WTC11 (cell line): Measurements from ENCODE around the gene NLGN4X. TPM values are rescaled to one million over a fixed set of nuclear protein-coding genes. Genes with fewer than 3 reads are reported as not detected.

Experiments
- ATAC-seq: fragments of 200-7000 bp; cut with Tn5 transposase; 2 replicates; pipeline ENCODE4 v1.10.0; 2021; ENCODE audit warnings: mild to moderate bottlenecking, moderate library complexity
- CTCF ChIA-PET: fragments of 300-600 bp; sonication (Branson Sonifier 250); formaldehyde crosslinking; loops from one replicate; lab custom pipeline; 2021; ENCODE audit warnings: antibody characterized with exemption; lab: Charles Lee
- POLR2A ChIA-PET: fragments of 350-600 bp; sonication (Branson Sonifier 250); formaldehyde crosslinking; loops from one replicate; lab custom pipeline; 2021; ENCODE audit warnings: antibody characterized with exemption; lab: Charles Lee
- DNase-seq: peaks from one replicate; pipeline ENCODE4 v3.0.0; 2021; ENCODE audit warnings: low spot score
- H3K27ac Mint-ChIP-seq: 2 replicates; pipeline ENCODE4 v1.8.0; 2021; ENCODE audit warnings: mixed read lengths
- H3K27me3 Mint-ChIP-seq: 2 replicates; pipeline ENCODE4 v1.8.0; 2021; ENCODE audit warnings: low read depth, mild to moderate bottlenecking, moderate library complexity, mixed read lengths
- H3K36me3 Mint-ChIP-seq: 2 replicates; pipeline ENCODE4 v1.8.0; 2021; ENCODE audit warnings: mixed read lengths
- H3K4me1 Mint-ChIP-seq: 2 replicates; pipeline ENCODE4 v1.8.0; 2022; ENCODE audit warnings: mixed read lengths
- H3K4me3 Mint-ChIP-seq: 2 replicates; pipeline ENCODE4 v1.8.0; 2021; ENCODE audit warnings: mild to moderate bottlenecking, moderate library complexity, mixed read lengths
- H3K9me3 Mint-ChIP-seq: 2 replicates; pipeline ENCODE4 v1.8.0; 2021; ENCODE audit warnings: mixed read lengths
- ATF1 ChIP-seq: sonication (generic); formaldehyde crosslinking; IDR thresholded peaks from 2 replicates; pipeline ENCODE4 v1.8.1; 2023; ENCODE audit warnings: mild to moderate bottlenecking, moderate library complexity, missing genetic modification reagents
- ETV6 ChIP-seq: sonication (generic); formaldehyde crosslinking; IDR thresholded peaks from 2 replicates; pipeline ENCODE4 v1.8.1; 2022; ENCODE audit warnings: mild to moderate bottlenecking, missing genetic modification reagents
- FOXJ3 ChIP-seq: sonication (generic); formaldehyde crosslinking; IDR thresholded peaks from 2 replicates; pipeline ENCODE4 v1.9.0; 2021; ENCODE audit warnings: missing genetic modification reagents, mild to moderate bottlenecking, borderline replicate concordance
- GTF2I ChIP-seq: fragments of 250-450 bp; sonication (Bioruptor Pico); conservative IDR thresholded peaks from 2 replicates; pipeline ENCODE4 v1.4.0; 2021; ENCODE audit warnings: mild to moderate bottlenecking
- ZBTB21 ChIP-seq: sonication (generic); formaldehyde crosslinking; IDR thresholded peaks from 2 replicates; pipeline ENCODE4 v1.8.1; 2023; ENCODE audit warnings: mild to moderate bottlenecking, missing genetic modification reagents, borderline replicate concordance
- ZNF219 ChIP-seq: sonication (generic); formaldehyde crosslinking; IDR thresholded peaks from 2 replicates; pipeline ENCODE4 v1.8.0; 2023; ENCODE audit warnings: missing genetic modification reagents, mild to moderate bottlenecking, borderline replicate concordance
- ZNF232 ChIP-seq: sonication (generic); formaldehyde crosslinking; IDR thresholded peaks from 2 replicates; pipeline ENCODE4 v1.8.0; 2022; ENCODE audit warnings: mild to moderate bottlenecking, missing genetic modification reagents
- ZNF263 ChIP-seq: sonication (generic); formaldehyde crosslinking; IDR thresholded peaks from 2 replicates; pipeline ENCODE4 v1.8.1; 2022; ENCODE audit warnings: low read depth, mild to moderate bottlenecking, moderate library complexity, missing genetic modification reagents
- total RNA-seq: library from RNA; stranded (reverse); gene quantifications from 3 replicates; pipeline ENCODE4 v1.2.3, GENCODE V29; 2021
- TF ChIP-seq, protein P1 (sequence below): fragments of 250-450 bp; sonication (Bioruptor Pico); IDR thresholded peaks from 2 replicates; pipeline ENCODE4 v1.9.0; 2021; ENCODE audit warnings: mild to moderate bottlenecking, borderline replicate concordance
- TF ChIP-seq, protein P2 (sequence below): sonication (generic); formaldehyde crosslinking; IDR thresholded peaks from 2 replicates; pipeline ENCODE4 v1.8.0; 2023; ENCODE audit warnings: missing genetic modification reagents, mild to moderate bottlenecking, borderline replicate concordance
- TF ChIP-seq, protein P3 (sequence below): sonication (generic); formaldehyde crosslinking; IDR thresholded peaks from 2 replicates; pipeline ENCODE4 v1.8.1; 2023; ENCODE audit warnings: mild to moderate bottlenecking, missing genetic modification reagents, borderline replicate concordance
- TF ChIP-seq, protein P4 (sequence below): sonication (generic); formaldehyde crosslinking; IDR thresholded peaks from 2 replicates; pipeline ENCODE4 v1.8.0; 2023; ENCODE audit warnings: missing genetic modification reagents
- TF ChIP-seq, protein P5 (sequence below): fragments of 250-450 bp; sonication (Bioruptor Pico); IDR thresholded peaks from 2 replicates; pipeline ENCODE4 v1.9.0; 2021; ENCODE audit warnings: moderate library complexity, mild to moderate bottlenecking, inconsistent platforms, borderline replicate concordance

The NLGN4X gene
- total RNA-seq, 1 experiment from 2014 or later: 53.8 TPM

DNA sequence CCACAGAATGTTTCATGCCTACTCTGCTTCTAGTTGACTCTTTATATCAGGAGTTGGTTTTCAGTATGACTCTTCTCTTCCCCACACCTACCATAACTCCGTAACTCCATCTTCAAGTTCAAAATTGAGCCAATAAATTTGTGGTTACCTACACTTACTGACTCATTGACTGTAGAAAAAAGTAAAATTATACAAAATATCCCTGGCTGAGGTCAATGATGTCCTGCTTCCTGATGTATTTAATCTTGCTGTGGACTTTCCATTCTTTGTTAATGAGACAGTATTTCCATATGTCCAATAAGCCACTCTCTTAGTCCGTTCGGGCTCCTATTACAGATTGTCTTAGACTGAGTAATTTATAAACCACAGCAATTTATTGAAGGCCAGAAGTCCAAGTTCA is 9.9 kb upstream of the NLGN4X start:
- no peak for DNase-seq
- Mint-ChIP-seq H3K9me3 (peaks cover 5% of the 10 kb centered on the region), H3K27me3 (no peaks in the 10 kb centered on the region)
- TF ChIP-seq, protein P1, sequence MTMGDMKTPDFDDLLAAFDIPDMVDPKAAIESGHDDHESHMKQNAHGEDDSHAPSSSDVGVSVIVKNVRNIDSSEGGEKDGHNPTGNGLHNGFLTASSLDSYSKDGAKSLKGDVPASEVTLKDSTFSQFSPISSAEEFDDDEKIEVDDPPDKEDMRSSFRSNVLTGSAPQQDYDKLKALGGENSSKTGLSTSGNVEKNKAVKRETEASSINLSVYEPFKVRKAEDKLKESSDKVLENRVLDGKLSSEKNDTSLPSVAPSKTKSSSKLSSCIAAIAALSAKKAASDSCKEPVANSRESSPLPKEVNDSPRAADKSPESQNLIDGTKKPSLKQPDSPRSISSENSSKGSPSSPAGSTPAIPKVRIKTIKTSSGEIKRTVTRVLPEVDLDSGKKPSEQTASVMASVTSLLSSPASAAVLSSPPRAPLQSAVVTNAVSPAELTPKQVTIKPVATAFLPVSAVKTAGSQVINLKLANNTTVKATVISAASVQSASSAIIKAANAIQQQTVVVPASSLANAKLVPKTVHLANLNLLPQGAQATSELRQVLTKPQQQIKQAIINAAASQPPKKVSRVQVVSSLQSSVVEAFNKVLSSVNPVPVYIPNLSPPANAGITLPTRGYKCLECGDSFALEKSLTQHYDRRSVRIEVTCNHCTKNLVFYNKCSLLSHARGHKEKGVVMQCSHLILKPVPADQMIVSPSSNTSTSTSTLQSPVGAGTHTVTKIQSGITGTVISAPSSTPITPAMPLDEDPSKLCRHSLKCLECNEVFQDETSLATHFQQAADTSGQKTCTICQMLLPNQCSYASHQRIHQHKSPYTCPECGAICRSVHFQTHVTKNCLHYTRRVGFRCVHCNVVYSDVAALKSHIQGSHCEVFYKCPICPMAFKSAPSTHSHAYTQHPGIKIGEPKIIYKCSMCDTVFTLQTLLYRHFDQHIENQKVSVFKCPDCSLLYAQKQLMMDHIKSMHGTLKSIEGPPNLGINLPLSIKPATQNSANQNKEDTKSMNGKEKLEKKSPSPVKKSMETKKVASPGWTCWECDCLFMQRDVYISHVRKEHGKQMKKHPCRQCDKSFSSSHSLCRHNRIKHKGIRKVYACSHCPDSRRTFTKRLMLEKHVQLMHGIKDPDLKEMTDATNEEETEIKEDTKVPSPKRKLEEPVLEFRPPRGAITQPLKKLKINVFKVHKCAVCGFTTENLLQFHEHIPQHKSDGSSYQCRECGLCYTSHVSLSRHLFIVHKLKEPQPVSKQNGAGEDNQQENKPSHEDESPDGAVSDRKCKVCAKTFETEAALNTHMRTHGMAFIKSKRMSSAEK (CRISPR knock-in tag): no peak
- no peak for TF ChIP-seq GTF2I (CRISPR knock-in tag)
- TF ChIP-seq ETV6: no peak
- no peak for TF ChIP-seq ATF1 (CRISPR knock-in tag)
- no peak for TF ChIP-seq FOXJ3
- TF ChIP-seq ZBTB21 (CRISPR knock-in tag): no peak
- TF ChIP-seq ZNF219: no peak
- TF ChIP-seq, protein P2, sequence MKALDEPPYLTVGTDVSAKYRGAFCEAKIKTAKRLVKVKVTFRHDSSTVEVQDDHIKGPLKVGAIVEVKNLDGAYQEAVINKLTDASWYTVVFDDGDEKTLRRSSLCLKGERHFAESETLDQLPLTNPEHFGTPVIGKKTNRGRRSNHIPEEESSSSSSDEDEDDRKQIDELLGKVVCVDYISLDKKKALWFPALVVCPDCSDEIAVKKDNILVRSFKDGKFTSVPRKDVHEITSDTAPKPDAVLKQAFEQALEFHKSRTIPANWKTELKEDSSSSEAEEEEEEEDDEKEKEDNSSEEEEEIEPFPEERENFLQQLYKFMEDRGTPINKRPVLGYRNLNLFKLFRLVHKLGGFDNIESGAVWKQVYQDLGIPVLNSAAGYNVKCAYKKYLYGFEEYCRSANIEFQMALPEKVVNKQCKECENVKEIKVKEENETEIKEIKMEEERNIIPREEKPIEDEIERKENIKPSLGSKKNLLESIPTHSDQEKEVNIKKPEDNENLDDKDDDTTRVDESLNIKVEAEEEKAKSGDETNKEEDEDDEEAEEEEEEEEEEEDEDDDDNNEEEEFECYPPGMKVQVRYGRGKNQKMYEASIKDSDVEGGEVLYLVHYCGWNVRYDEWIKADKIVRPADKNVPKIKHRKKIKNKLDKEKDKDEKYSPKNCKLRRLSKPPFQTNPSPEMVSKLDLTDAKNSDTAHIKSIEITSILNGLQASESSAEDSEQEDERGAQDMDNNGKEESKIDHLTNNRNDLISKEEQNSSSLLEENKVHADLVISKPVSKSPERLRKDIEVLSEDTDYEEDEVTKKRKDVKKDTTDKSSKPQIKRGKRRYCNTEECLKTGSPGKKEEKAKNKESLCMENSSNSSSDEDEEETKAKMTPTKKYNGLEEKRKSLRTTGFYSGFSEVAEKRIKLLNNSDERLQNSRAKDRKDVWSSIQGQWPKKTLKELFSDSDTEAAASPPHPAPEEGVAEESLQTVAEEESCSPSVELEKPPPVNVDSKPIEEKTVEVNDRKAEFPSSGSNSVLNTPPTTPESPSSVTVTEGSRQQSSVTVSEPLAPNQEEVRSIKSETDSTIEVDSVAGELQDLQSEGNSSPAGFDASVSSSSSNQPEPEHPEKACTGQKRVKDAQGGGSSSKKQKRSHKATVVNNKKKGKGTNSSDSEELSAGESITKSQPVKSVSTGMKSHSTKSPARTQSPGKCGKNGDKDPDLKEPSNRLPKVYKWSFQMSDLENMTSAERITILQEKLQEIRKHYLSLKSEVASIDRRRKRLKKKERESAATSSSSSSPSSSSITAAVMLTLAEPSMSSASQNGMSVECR (CRISPR knock-in tag): no peak
- TF ChIP-seq, protein P3, sequence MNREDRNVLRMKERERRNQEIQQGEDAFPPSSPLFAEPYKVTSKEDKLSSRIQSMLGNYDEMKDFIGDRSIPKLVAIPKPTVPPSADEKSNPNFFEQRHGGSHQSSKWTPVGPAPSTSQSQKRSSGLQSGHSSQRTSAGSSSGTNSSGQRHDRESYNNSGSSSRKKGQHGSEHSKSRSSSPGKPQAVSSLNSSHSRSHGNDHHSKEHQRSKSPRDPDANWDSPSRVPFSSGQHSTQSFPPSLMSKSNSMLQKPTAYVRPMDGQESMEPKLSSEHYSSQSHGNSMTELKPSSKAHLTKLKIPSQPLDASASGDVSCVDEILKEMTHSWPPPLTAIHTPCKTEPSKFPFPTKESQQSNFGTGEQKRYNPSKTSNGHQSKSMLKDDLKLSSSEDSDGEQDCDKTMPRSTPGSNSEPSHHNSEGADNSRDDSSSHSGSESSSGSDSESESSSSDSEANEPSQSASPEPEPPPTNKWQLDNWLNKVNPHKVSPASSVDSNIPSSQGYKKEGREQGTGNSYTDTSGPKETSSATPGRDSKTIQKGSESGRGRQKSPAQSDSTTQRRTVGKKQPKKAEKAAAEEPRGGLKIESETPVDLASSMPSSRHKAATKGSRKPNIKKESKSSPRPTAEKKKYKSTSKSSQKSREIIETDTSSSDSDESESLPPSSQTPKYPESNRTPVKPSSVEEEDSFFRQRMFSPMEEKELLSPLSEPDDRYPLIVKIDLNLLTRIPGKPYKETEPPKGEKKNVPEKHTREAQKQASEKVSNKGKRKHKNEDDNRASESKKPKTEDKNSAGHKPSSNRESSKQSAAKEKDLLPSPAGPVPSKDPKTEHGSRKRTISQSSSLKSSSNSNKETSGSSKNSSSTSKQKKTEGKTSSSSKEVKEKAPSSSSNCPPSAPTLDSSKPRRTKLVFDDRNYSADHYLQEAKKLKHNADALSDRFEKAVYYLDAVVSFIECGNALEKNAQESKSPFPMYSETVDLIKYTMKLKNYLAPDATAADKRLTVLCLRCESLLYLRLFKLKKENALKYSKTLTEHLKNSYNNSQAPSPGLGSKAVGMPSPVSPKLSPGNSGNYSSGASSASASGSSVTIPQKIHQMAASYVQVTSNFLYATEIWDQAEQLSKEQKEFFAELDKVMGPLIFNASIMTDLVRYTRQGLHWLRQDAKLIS (CRISPR knock-in tag): no peak
- TF ChIP-seq ZNF263: no peak
- TF ChIP-seq, protein P4, sequence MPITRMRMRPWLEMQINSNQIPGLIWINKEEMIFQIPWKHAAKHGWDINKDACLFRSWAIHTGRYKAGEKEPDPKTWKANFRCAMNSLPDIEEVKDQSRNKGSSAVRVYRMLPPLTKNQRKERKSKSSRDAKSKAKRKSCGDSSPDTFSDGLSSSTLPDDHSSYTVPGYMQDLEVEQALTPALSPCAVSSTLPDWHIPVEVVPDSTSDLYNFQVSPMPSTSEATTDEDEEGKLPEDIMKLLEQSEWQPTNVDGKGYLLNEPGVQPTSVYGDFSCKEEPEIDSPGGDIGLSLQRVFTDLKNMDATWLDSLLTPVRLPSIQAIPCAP (CRISPR knock-in tag): no peak
- TF ChIP-seq, protein P5, sequence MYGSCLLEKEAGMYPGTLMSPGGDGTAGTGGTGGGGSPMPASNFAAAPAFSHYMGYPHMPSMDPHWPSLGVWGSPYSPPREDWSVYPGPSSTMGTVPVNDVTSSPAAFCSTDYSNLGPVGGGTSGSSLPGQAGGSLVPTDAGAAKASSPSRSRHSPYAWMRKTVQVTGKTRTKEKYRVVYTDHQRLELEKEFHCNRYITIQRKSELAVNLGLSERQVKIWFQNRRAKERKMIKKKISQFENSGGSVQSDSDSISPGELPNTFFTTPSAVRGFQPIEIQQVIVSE (CRISPR knock-in tag): no peak
- TF ChIP-seq ZNF232: no peak
- TF ChIP-seq, all 79 proteins: peak for 0
- ChIA-PET POLR2A (no interaction called here), CTCF (no interaction called here)
- H3K36me3 Mint-ChIP-seq: no peaks in the 10 kb centered on the region
- no peak for ATAC-seq
- no peak overlapping the region for H3K4me3 Mint-ChIP-seq
- H3K4me1 Mint-ChIP-seq: no peaks in the 10 kb centered on the region
- no peak overlapping the region for H3K27ac Mint-ChIP-seq
